GM18861 (cell line): ENCODE results near the gene PNMA8B.

Experiments used
- ATAC-seq: cut with Tn5 transposase; IDR thresholded peaks from one replicate; pipeline ENCODE4 v1.9.1; 2021; ENCODE audit not compliant: unreplicated experiment

The PNMA8B gene

DNA sequence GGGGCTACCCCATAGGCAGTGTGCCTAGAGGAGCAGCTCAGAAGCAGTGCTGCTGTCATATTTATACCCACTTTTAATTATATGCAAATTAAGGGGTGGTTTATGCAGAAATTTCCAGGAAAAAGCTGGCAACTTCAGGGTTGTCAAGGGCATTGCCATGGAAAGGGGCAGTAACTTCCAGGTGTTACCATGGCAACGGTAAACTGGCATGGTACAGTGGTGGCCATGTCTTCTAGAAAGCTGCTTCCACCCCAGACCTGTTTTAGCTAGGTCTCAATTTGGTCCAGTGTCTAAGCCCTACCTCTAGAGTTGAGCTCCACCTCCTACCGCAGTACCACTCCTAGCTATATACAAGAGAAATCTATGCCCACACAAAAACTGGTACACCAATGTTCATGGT, 35.6 kb downstream of the PNMA8B start:
- no peak for ATAC-seq

DNA sequence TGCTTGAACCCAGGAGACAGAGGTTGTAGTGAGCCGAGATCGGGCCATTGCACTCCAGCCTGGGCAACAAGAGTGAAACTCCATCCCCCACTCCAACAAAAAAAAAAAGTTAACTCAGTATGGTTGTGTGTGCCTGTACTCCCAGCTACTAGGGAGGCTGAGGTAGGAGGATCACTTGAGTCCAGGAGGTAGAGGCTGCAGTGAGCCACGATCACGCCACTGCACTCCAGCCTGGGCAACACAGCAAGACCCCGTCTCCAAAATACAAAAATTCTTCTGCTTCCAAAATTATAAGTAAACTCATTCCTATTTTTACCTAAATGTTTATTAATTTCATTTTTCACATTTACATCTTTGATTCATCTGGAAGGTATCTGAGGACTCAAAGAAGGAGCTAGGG, 38.7 kb downstream of the PNMA8B start:
- ATAC-seq = no peak

- ATAC-seq = no peak
Observed at GRCh38 chr19:46454244-46454643, 41.4 kb downstream of the PNMA8B start.

- no peak for ATAC-seq
Observed at GRCh38 chr19:46453661-46454060, 42.0 kb downstream of the PNMA8B start.

GRCh38 chr19:46452186-46452585, 43.5 kb downstream of the PNMA8B start:
- no peak for ATAC-seq

GRCh38 chr19:46451352-46451751, 44.3 kb downstream of the PNMA8B start:
- no peak for ATAC-seq

DNA sequence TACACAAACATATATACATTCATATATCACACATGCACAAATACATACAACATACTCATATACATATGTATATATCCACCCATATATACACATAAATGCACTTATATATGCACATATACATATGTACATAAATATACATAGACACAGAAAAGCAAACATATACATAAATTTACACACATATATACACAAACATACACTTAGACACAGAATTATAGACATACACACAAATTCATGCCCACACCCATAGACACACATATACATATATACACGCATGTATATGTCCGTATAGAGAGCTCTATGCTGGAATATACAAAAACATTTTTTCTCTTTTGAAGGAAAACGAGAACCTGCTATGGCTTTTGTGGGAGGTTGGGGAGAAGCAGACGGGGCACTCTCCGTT, 44.9 kb downstream of the PNMA8B start:
- ATAC-seq = no peak

DNA sequence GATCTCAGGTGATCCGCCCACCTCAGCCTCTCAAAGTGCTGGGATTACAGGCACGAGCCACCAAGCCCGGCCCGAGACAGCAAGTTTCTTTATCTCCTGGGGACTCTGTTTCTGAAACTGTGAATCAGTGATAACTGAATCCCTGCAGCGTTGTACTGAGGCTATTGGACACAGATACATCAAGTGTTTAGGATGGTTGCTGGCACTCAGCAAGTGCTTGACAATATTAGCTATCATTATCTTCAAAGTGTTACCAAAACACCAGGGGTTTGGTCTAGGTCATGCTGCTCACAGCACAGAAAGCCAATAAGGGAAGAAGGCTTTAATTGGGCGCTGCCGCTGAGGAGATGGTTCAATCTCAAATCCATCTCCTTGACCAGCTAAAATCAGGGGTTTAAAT, 46.4 kb downstream of the PNMA8B start:
- ATAC-seq = no peak

- ATAC-seq = no peak
Observed at GRCh38 chr19:46448601-46449000, 47.1 kb downstream of the PNMA8B start.

- no peak for ATAC-seq
Observed at GRCh38 chr19:46447824-46448223, 47.8 kb downstream of the PNMA8B start.

DNA sequence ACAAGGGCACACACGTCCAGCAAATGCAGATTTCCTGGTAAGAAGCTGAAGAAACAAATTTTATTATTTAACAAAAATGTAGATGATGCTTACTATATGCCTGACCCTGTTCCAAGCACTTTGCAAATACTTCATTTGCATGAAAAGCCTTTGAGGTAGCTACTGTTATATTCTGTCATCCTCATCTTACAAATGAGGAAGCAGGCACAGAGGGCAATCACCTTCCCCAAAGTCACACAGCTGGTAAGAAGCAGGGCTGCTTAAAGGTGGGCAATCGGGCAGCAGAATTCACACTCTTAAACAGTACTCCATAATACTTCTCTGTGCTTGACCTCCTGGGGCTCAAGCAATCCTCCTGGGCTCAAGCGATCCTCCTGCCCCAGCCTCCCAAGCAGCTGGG, 48.7 kb downstream of the PNMA8B start:
- ATAC-seq = no peak

DNA sequence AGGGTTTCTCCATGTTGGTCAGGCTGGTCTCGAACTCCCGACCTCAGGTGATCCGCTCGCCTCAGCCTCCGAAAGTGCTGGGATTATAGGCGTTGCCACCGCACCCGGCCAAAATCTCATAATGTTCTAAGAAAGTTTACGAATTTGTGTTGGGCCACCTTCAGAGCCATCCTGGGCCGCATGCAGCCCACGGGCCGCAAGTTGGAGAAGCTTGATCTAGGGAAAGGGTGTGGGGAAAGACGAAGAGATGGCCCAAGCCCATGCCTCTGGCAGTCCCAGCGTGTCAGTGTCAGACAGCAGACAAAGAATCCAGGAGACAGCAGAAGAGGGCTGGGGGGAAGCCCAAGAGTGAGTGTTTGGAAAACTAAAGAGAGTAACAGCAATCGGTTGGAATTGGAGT, 49.6 kb downstream of the PNMA8B start:
- no peak for ATAC-seq

DNA sequence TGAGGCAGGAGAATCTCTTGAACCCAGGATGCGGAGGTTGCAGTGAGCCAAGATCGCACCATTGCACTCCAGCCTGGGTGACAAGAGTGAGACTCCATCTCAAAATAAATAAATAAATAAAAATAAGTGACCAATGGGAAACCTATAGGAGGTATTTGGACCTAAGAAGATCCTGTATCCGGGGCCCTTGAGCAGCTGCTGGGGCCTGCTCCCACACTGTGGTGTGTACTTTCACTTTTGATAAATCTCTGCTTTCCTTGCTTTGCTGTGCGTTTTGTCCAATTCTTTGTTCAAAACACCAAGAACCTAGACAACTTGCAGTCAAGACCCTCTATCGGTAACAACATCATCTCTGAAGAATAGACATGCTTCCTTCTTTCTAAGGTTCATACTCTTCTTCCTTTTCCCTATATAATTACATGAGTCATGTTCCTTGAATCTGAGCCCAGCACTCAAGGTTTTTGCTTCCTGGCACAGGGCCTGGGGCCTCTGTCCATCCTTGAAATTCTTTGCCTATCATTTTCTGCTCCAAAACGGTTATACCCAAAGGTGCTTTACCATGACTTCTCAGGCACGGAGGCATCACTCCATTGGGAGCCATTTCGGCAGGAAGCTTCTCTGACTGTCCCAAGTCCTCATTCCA, 52.7 kb downstream of the PNMA8B start:
- ATAC-seq = no peak

GRCh38 chr19:46441866-46442265, 53.8 kb downstream of the PNMA8B start:
- ATAC-seq = no peak
